HT1080 (cell line): ENCODE results near the gene OR7C1. TPM values are rescaled to one million over a fixed set of nuclear protein-coding genes. Genes with fewer than 3 reads are reported as not detected.
"Not testable (repeated sequence)": the region's sequence is repeated elsewhere in the genome, so short reads cannot be mapped to it uniquely, and the experiment has no call there.

ENCODE experiments used
- DNase-seq: peaks from one replicate; pipeline ENCODE4 v3.0.0-alpha.2; 2015; ENCODE audit warnings: low read depth
- polyA plus RNA-seq, 2 experiments: library from polyadenylated mRNA; depleted of rRNA; stranded (reverse); fragments of >200 nt; gene quantifications; 2 replicates each; pipeline ENCODE4 v1.2.3, GENCODE V29; 2015
- total RNA-seq: library from RNA; depleted of rRNA; stranded (reverse); fragments of >200 nt; shearing (Covaris generic); gene quantifications from 2 replicates; pipeline ENCODE4 v1.2.3, GENCODE V29; 2014; rRNA removed

Gene OR7C1
- total RNA-seq, result not detected in 2 replicates
- polyA plus RNA-seq (2015; cell fraction: cytosol; rRNA removed), result 0.01 TPM in 1 of 2 replicates, not detected in the other
- not detected in 2 replicates for polyA plus RNA-seq (2015; cell fraction: nucleus; rRNA removed)

- DNase-seq, result no peak
Observed at GRCh38 chr19:14835011-14835410, at the start of gene OR7C1, which contains the start of gene OR7A5. OR7C1 (minus strand) TSS chr19:14835185; CDS start chr19:14800136, 35,049 bp downstream. OR7A5 (minus strand) TSS chr19:14835185; CDS start chr19:14828241, 6,944 bp downstream.

DNA sequence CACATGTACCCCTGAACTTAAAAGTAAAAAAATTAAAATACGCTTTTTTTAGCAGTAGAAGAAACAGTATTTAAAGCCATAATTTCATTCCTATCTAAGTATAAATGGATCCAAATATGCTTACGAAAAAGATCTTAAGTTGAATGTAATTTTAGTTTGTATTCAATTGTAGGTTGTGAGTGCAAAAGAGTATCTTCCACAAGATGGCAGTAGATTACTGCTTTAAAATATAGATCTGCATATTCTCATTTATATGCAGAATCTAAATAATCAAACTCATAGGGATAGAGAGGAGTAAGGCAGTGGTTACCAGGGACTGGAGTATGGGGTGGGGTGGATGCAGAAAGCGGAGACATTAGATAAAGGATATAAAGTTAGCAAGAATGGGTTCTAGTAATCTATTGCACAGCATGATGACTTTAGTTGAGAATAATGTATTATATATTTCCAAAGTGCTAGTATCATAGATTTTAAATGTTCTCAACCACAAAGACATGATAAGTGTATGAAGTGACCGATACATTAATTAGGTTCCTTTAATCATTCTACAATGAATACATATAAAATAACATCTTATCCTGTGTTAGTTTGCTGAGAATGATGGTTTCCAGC, 36.7 kb upstream of the OR7C1 start:
- DNase-seq, result peak; percentile 7

- no peak for DNase-seq
Observed at GRCh38 chr19:14868497-14868896, 33.5 kb upstream of the OR7C1 start.

DNA sequence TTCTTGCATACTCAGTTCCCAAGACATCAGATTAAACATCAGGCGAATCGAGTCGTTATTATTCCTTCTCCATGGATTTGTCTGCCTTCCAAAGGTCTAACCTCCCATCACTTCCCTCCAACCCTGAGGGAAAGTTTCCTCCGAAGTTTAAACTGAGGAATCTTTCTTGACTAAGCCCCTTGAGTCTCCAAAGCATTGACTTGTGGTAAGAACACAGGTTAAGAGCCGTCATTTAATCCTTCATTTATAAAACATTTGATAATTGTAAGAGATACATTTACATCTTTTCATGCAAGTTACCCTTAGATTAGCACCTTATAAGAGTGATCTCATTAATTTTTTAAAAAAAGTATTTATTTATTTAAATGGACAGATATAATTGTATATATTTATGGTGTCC, 13.8 kb upstream of the OR7C1 start, which contains the start of gene OR7A10:
Gene OR7A10 (minus strand): TSS at position 101 of the 400 bp plus-strand sequence. CDS start 7,045 bp downstream, outside the sequence.
- DNase-seq, result no peak

- no peak for DNase-seq
Observed at GRCh38 chr19:14843578-14843977, 8.6 kb upstream of the OR7C1 start.

GRCh38 chr19:14843169-14843568, 8.2 kb upstream of the OR7C1 start:
- no peak for DNase-seq

GRCh38 chr19:14840206-14840605, 5.2 kb upstream of the OR7C1 start:
- no peak for DNase-seq

DNA sequence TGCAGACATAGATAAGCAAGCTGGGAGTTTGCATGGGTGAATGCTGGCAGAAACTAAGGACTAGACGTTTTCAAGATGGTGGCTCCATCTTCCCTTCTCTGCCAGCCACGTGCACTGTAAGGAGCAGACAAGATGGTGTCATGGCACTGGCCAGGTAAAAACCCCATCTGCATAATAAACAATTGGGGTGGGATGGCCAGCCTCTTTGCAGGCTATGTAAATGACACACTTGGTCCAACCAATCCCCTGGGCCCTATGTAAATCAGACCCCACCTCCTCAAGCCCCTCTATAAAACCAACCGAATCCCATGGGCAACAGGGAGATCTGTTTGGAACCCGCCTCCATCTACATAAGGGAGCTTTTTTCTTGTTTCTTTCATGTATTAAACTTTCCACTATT, 2.4 kb upstream of the OR7C1 start:
- DNase-seq, result no peak

GRCh38 chr19:14830702-14831101, 4.3 kb downstream of the OR7C1 start:
- DNase-seq, result no peak

DNA sequence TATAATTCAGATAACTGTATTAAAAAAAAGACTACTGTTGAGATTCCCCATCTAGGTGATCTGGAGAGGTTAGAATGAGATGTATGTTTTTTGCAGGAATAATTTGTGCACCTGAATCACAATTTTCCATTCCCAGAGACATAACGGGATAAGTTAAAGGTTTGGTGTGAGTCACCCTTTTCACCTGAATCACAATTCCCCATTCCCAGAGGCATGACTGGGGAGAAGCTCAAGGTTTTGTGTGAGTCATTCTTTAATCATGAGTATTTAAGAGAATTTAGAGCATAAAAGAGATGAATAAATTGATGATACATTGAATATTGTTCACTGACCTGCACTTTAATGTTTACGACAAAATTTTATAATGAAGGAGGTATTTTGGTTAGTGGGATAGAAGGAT, 9.0 kb downstream of the OR7C1 start:
- DNase-seq, result no peak

GRCh38 chr19:14821937-14822336, 13.0 kb downstream of the OR7C1 start:
- DNase-seq, result no peak

DNA sequence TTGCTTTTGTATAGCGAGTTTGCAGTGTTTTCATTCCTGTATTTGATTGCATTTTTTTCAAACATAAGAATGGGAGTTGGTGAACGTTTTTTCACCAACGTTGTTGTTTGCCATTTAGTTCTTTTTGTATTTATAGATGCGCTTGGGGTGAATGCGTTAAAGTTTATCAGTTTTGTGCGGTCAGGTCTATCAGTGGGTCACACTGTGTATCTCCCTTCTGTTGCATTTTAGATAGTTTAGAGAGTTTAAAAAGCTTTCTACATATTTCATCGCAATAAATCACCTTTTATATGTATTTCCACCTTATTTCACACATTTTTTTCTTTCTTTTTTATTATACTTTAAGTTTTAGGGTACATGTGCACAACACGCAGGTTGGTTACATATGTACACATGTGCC, 16.4 kb downstream of the OR7C1 start:
- DNase-seq, result no peak

GRCh38 chr19:14817052-14817451, 17.9 kb downstream of the OR7C1 start:
- no peak for DNase-seq

GRCh38 chr19:14814982-14815652, 19.9 kb downstream of the OR7C1 start:
- no peak for DNase-seq

DNA sequence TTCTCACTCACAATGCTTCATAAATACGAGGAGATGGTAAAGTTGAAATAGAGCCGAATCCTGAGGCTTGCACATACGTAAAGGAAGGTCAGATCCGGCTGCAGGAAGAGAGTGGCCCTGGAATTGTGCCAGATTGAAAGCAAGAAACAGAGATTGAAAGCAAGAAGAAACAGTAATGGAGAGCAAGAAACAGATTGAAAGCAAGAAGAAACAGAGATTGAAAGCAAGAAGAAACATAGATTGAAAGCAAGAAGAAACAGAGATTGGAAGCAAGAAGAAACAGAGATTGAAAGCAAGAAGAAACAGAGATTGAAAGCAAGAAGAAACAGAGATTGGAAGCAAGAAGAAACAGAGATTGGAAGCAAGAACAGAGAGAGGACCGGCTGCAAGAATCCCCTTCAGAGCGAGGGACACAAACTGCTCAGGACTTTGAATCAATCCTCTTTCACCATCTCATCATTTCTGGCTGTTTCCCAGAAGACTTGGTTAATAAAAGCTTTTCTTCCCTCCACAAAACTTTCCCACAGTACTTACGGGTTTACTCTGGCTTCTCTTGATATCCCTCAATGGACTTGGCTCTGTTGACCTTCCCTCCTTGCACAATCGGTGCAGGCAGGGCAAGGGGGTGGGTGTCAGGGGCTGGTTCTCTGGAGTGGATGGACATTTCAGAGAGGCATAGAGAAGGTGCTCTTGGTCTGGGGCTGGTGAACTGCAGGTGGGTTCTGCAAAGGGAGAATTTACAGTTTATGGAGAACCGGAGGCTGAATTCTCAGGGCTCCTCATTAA, 25.5 kb downstream of the OR7C1 start:
- DNase-seq, result no peak

DNA sequence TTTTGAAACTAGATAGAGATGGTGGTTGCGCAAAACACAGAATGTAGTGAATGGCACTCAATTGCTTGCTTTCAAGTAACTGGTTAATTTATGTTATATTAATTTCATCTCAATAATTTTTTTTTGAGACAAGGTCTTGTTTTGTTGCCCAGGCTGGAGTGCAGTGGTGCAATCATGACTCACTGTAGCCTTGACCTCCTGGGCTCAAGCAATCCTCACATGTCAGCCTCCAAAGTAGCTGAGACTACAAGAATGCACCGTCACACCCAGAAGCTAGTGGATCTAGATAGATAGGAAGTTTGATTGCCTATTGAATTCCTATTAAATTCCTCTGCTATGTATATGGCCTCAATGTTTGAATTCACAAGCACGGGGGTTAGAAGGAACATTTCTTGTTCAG, 30.2 kb downstream of the OR7C1 start:
- no peak for DNase-seq

DNA sequence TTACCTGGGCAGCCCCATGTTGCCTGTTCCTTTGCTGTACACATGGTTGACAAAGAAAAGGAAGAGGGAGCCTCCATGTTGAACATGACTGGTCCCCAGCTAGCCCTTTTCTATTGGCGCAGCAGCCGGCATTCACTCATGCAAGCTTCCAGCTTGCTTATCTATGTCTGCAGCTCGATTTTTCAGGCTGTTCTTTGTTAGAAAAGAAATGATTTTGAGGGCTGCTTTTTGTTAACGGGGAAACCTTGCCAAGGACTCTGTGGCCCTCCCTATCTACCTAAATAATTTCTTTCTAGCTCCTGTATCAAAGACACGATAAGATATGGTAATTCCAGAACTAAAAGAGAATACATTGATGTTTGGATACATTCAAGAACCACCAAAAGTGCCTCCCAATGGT, 36.2 kb downstream of the OR7C1 start:
- DNase-seq, result no peak

DNA sequence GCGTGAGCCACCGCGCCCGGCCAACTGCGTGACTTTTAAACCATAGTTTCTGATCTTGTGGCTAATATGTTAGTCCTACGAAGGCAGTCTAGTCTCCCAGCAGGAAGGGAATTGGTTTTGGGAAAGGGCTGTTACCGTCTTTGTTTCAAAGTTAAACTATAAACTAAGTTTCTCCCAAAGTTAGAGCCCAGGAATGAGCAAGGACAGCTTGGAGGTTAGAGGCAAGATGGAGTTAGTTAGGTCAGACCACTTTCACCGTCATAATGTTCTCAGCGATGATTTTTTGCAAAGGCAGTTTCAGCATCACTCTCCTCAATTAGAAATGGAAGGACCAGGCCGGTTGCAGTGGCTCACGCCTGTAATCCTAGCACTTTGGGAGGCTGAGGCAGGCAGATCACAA, 39.0 kb downstream of the OR7C1 start:
- DNase-seq, result no peak

- DNase-seq, result peak; percentile 40
Observed at GRCh38 chr19:14795078-14795721, 39.8 kb downstream of the OR7C1 start.

GRCh38 chr19:14792250-14792649, 42.7 kb downstream of the OR7C1 start:
- not testable (repeated sequence) for DNase-seq

DNA sequence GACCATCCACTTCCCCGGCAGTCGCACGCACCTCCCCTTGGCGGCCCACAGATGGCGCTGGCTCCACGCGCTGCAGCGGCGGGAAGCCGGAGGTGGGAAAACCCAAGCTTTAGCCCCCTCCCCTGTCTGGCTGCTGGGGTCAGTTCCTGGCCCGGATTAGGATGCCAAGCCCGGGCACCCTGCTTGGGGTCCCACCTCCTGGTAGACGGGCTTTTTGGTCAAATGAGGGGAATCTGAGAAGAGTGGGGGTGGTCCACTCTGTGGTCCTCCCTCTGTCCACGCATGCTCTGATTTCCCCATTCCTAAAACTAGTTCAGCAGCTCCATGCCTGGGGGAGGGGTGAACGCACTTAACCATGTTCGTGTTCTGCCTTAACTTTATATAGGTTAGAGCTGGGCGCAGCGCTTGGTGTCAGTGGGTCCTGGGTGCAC, 48.5 kb downstream of the OR7C1 start:
- no peak for DNase-seq
